Right cardiac atrium (tissue), 5 donors: ENCODE data around the gene KRT3. TPM values are rescaled to one million over a fixed set of nuclear protein-coding genes. Genes with fewer than 3 reads are reported as not detected.

Experiments used
- ATAC-seq, 2 donors: fragments of 200-7000 bp; cut with Tn5 transposase; one replicate each; pipeline versions ENCODE4 v1.8.0 to v1.9.1; 2020; ENCODE audit warnings: moderate library complexity in 2 of 2, mild to moderate bottlenecking in 1 of 2
- DNase-seq, 3 donors: peaks; one replicate each; pipeline ENCODE4 v3.0.0-alpha.2; 2020
- H3K27ac ChIP-seq: one replicate; pipeline ENCODE4 v1.5.1; 2013; ENCODE audit warnings: mild to moderate bottlenecking, low read length, control low read depth, moderate library complexity
- H3K27me3 ChIP-seq: one replicate; pipeline ENCODE4 v1.6.1; 2013; ENCODE audit not compliant: control insufficient read depth, insufficient read depth
- H3K4me1 ChIP-seq: one replicate; pipeline ENCODE4 v1.6.1; 2013; ENCODE audit warnings: low read length; ENCODE audit not compliant: control insufficient read depth, insufficient read depth
- H3K4me3 ChIP-seq: one replicate; pipeline ENCODE4 v1.5.1; 2013; ENCODE audit warnings: low read length, control low read depth
- H3K9me3 ChIP-seq: one replicate; pipeline ENCODE4 v1.6.1; 2013; ENCODE audit warnings: low read length; ENCODE audit not compliant: control insufficient read depth
- WGBS: extraction: QIAGEN DNeasy Blood & Tissue Kit; methylation state at CpG from one replicate; pipeline ENCODE4 v1.1.7; 2013; 5-methylcytosine and 5-hydroxymethylcytosine counted together
- intact Hi-C, 4 donors: fragments of 100-400 bp; cut with DNase I; formaldehyde crosslinking; loops; one replicate each; pipeline versions ENCODE4 v1.11.0 to v1.14.0; 2022 to 2023
- polyA plus RNA-seq: library from polyadenylated mRNA; stranded (reverse); fragments of 200-250 nt; gene quantifications from one replicate; pipeline ENCODE4 v1.2.3, GENCODE V29; 2013
- total RNA-seq, 4 donors: library from RNA; stranded (reverse); fragmentation: NEBNext Ultra II Directional; extraction: Animal tissue kit (Norgen Biotek cat#: 25700); gene quantifications; one replicate each; pipeline ENCODE4 v1.2.1, GENCODE V29; 2021
- donor health status: healthy with polysubstance abuse.
- donor health status: DM: no; HTN: yes; CAD: no.
- donor health status: DM: no; HTN: no; CAD: no.
- donor health status: DM: no; HTN: yes; CAD: no; lungs with severe emphysema.
- donor health status: DM: yes; HTN: yes; CAD: no.

KRT3 gene
- total and polyA plus RNA-seq, 5 donors, result not detected

GRCh38 chr12:52834727-52835001 lies 38.7 kb upstream of the KRT3 start:
- no peaks in the 10 kb centered on the region for H3K27me3 ChIP-seq
- H3K9me3 ChIP-seq, result no peaks in the 10 kb centered on the region
- H3K4me1 ChIP-seq, result no peaks in the 10 kb centered on the region
- H3K27ac ChIP-seq, result no peak overlapping the region
- DNase-seq (no peak), ATAC-seq (no peak)
- H3K4me3 ChIP-seq, result no peak overlapping the region
- intact Hi-C loops, result no loop called here
- 71% methylated on average over 4 of the region's 4 CpGs for WGBS

GRCh38 chr12:52833922-52834726 lies 38.2 kb upstream of the KRT3 start, which contains the start of gene KRT79:
Gene KRT79, minus strand, starts transcription at chr12:52834311. Its CDS starts 51 bp downstream, at chr12:52834260.
- WGBS, result 83% methylated on average over 22 of the region's 22 CpGs
- DNase-seq, result no peak
- Histone ChIP-seq H3K27me3 (no peaks in the 10 kb centered on the region), H3K4me1 (no peaks in the 10 kb centered on the region), H3K27ac (no peak within 1 kb of the TSS), H3K9me3 (no peaks in the 10 kb centered on the region), H3K4me3 (no peak within 1 kb of the TSS)
- no peak for ATAC-seq
- intact Hi-C loops, result no loop called here

- H3K27ac ChIP-seq, result no peak overlapping the region
- ATAC-seq, result no peak
- no peaks in the 10 kb centered on the region for H3K27me3 ChIP-seq
- WGBS, result 92% methylated on average over 20 of the region's 20 CpGs
- H3K4me1 ChIP-seq, result no peaks in the 10 kb centered on the region
- no peaks in the 10 kb centered on the region for H3K9me3 ChIP-seq
- intact Hi-C loops, result no loop called here
- no peak for DNase-seq
- H3K4me3 ChIP-seq, result no peak overlapping the region
Observed at GRCh38 chr12:52832985-52833905, 37.3 kb upstream of the KRT3 start.

- Histone ChIP-seq H3K4me1 (no peaks in the 10 kb centered on the region), H3K27ac (no peak overlapping the region), H3K9me3 (no peaks in the 10 kb centered on the region), H3K4me3 (no peak overlapping the region), H3K27me3 (no peaks in the 10 kb centered on the region)
- DNase-seq (no peak), ATAC-seq (no peak)
- intact Hi-C loops, result no loop called here
- 70% methylated on average over 3 of the region's 3 CpGs for WGBS
Observed at GRCh38 chr12:52832451-52832850, 36.5 kb upstream of the KRT3 start.

GRCh38 chr12:52831251-52831650 lies 35.3 kb upstream of the KRT3 start:
- 79% methylated on average over 7 of the region's 7 CpGs for WGBS
- intact Hi-C loops, result no loop called here
- Histone ChIP-seq H3K27me3 (no peaks in the 10 kb centered on the region), H3K27ac (no peak overlapping the region), H3K4me3 (no peak overlapping the region), H3K9me3 (no peaks in the 10 kb centered on the region), H3K4me1 (no peaks in the 10 kb centered on the region)
- no peak for DNase-seq
- ATAC-seq, result no peak

- Histone ChIP-seq H3K27me3 (no peaks in the 10 kb centered on the region), H3K4me3 (no peak overlapping the region), H3K4me1 (no peaks in the 10 kb centered on the region), H3K9me3 (no peaks in the 10 kb centered on the region), H3K27ac (no peak overlapping the region)
- WGBS, result 81% methylated on average over 8 of the region's 8 CpGs
- ATAC-seq, result no peak
- intact Hi-C loops, result no loop called here
- no peak for DNase-seq
Observed at GRCh38 chr12:52829986-52830770, 34.3 kb upstream of the KRT3 start.

GRCh38 chr12:52828591-52829021 lies 32.7 kb upstream of the KRT3 start:
- Histone ChIP-seq H3K4me1 (no peaks in the 10 kb centered on the region), H3K27me3 (no peaks in the 10 kb centered on the region), H3K9me3 (no peaks in the 10 kb centered on the region), H3K27ac (no peak overlapping the region), H3K4me3 (no peak overlapping the region)
- WGBS, result 20% methylated on average over 2 of the region's 2 CpGs
- intact Hi-C loops, result no loop called here
- DNase-seq, result no peak
- no peak for ATAC-seq

GRCh38 chr12:52828156-52828555 lies 32.2 kb upstream of the KRT3 start:
- DNase-seq, result no peak
- Histone ChIP-seq H3K27me3 (no peaks in the 10 kb centered on the region), H3K4me3 (no peak overlapping the region), H3K9me3 (no peaks in the 10 kb centered on the region), H3K27ac (no peak overlapping the region), H3K4me1 (no peaks in the 10 kb centered on the region)
- intact Hi-C loops, result no loop called here
- no peak for ATAC-seq

- Histone ChIP-seq H3K4me3 (no peak overlapping the region), H3K27me3 (no peaks in the 10 kb centered on the region), H3K9me3 (no peaks in the 10 kb centered on the region), H3K4me1 (no peaks in the 10 kb centered on the region), H3K27ac (no peak overlapping the region)
- ATAC-seq (no peak), DNase-seq (no peak)
- intact Hi-C loops, result no loop called here
- 78% methylated on average over 6 of the region's 6 CpGs for WGBS
Observed at GRCh38 chr12:52827499-52828090, 31.7 kb upstream of the KRT3 start.

GRCh38 chr12:52826611-52827498 lies 30.9 kb upstream of the KRT3 start:
- H3K9me3 ChIP-seq, result no peaks in the 10 kb centered on the region
- H3K27me3 ChIP-seq, result no peaks in the 10 kb centered on the region
- no peak overlapping the region for H3K27ac ChIP-seq
- intact Hi-C loops, result no loop called here
- 89% methylated on average over 11 of the region's 11 CpGs for WGBS
- ATAC-seq, result no peak
- H3K4me1 ChIP-seq, result no peaks in the 10 kb centered on the region
- H3K4me3 ChIP-seq, result no peak overlapping the region
- no peak for DNase-seq
